Keratinocyte (primary cell): Measurements from ENCODE around the gene KHDC1L. TPM values are rescaled to one million over a fixed set of nuclear protein-coding genes. Genes with fewer than 3 reads are reported as not detected.

ENCODE experiments used
- DNase-seq: peaks from one replicate; pipeline ENCODE4 v3.0.0-alpha.2; 2011; ENCODE audit warnings: low read depth, missing footprints, low spot score
- FAIRE-seq: peaks from 2 replicates; lab custom pipeline; 2011; peaks lifted over from hg19 to GRCh38; lab: Jason Lieb, UNC
- H2AFZ ChIP-seq: 2 replicates; pipeline ENCODE4 v1.6.0; 2012; ENCODE audit warnings: low read length, control low read depth, inconsistent platforms; ENCODE audit not compliant: control insufficient read depth
- H3K27ac ChIP-seq: 2 replicates; pipeline ENCODE4 v1.5.1; 2011; ENCODE audit warnings: low read length; ENCODE audit not compliant: control insufficient read depth, insufficient read depth
- H3K27me3 ChIP-seq: 3 replicates; pipeline ENCODE4 v1.6.0; 2011; ENCODE audit warnings: low read length; ENCODE audit not compliant: control insufficient read depth, insufficient read depth; ENCODE audit errors: extremely low read depth
- H3K36me3 ChIP-seq, 2 experiments: 2 replicates in 1 of 2; 3 replicates in 1 of 2; pipeline ENCODE4 v1.5.1; 2011; ENCODE audit warnings: low read length in 2 of 2, mild to moderate bottlenecking in 1 of 2; ENCODE audit not compliant: control insufficient read depth in 2 of 2, insufficient read depth in 2 of 2; ENCODE audit errors: extremely low read depth in 1 of 2
- H3K4me1 ChIP-seq: 3 replicates; pipeline ENCODE4 v1.5.1; 2011; ENCODE audit warnings: low read length; ENCODE audit not compliant: control insufficient read depth, insufficient read depth; ENCODE audit errors: extremely low read depth
- H3K4me2 ChIP-seq: 3 replicates; pipeline ENCODE4 v1.6.0; 2011; ENCODE audit warnings: low read depth, low read length; ENCODE audit not compliant: control insufficient read depth, insufficient read depth; ENCODE audit errors: extremely low read depth
- H3K4me3 ChIP-seq, 3 experiments: fragments of 200-600 bp in 1 of 3; sonication (generic) in 1 of 3; 2 replicates in 2 of 3; 3 replicates in 1 of 3; pipeline ENCODE4 v1.5.1; 2011 to 2016; ENCODE audit warnings: low read length in 3 of 3, mild to moderate bottlenecking in 3 of 3, control low read depth in 2 of 3, inconsistent platforms in 1 of 3, low read depth in 1 of 3, mixed read lengths in 1 of 3, mixed run types in 1 of 3, moderate library complexity in 1 of 3; ENCODE audit not compliant: control insufficient read depth in 2 of 3, insufficient read depth in 2 of 3; ENCODE audit errors: extremely low read depth in 1 of 3
- H3K79me2 ChIP-seq: 2 replicates; pipeline ENCODE4 v1.6.0; 2012; ENCODE audit warnings: low read length; ENCODE audit not compliant: control insufficient read depth, insufficient read depth
- H3K9ac ChIP-seq: 3 replicates; pipeline ENCODE4 v1.6.0; 2011; ENCODE audit warnings: low read length; ENCODE audit not compliant: control insufficient read depth, insufficient read depth; ENCODE audit errors: extremely low read depth
- H3K9me1 ChIP-seq: 3 replicates; pipeline ENCODE4 v1.6.0; 2011; ENCODE audit warnings: low read length; ENCODE audit not compliant: control insufficient read depth, insufficient read depth; ENCODE audit errors: extremely low read depth
- H3K9me3 ChIP-seq: 2 replicates; pipeline ENCODE4 v1.5.1; 2012; ENCODE audit warnings: low read depth, low read length; ENCODE audit not compliant: control insufficient read depth
- H4K20me1 ChIP-seq: 3 replicates; pipeline ENCODE4 v1.6.0; 2011; ENCODE audit warnings: low read length; ENCODE audit not compliant: control insufficient read depth, insufficient read depth; ENCODE audit errors: extremely low read depth
- CTCF ChIP-seq, 3 experiments: IDR thresholded peaks in 1 of 3; conservative IDR thresholded peaks in 1 of 3; optimal IDR thresholded peaks in 1 of 3; 2 replicates in 2 of 3; 3 replicates in 1 of 3; pipeline versions ENCODE3 to v1.5.1; 2011; ENCODE audit warnings: low read length in 3 of 3, mild to moderate bottlenecking in 3 of 3, moderate library complexity in 2 of 3, control low read depth in 1 of 3, inconsistent platforms in 1 of 3; ENCODE audit not compliant: insufficient read depth in 2 of 3; ENCODE audit errors: extremely low read depth in 1 of 3
- EZH2 ChIP-seq: IDR thresholded peaks from one replicate; pipeline ENCODE4 v1.6.1; 2012; ENCODE audit warnings: inconsistent platforms, mild to moderate bottlenecking, low read length, moderate library complexity
- dilution Hi-C: fragments of 300-500 bp; cut with MboI; formaldehyde crosslinking; loops from one replicate; pipeline ENCODE4 v1.7.0; 2020; ENCODE audit warnings: low sequenced_read_pairs; ENCODE audit not compliant: extremely low pct_ligation_motif_present
- polyA plus RNA-seq, 5 experiments: library from polyadenylated mRNA; depleted of rRNA in 3 of 5; stranded (reverse) in 3 of 5; stranded (forward) in 1 of 5; unstranded in 1 of 5; fragments of >200 nt; gene quantifications; 1 replicate in 1 of 5; 2 replicates in 3 of 5; 3 replicates in 1 of 5; pipeline versions ENCODE4 v1.2.1 to v1.2.3, GENCODE V29; 2011 to 2012; ENCODE audit warnings: missing spikeins in 2 of 5, low read depth in 1 of 5, low replicate concordance in 1 of 5

Gene KHDC1L
- polyA plus RNA-seq, 1 donor (not counting 4 experiments of a cell fraction or from before 2014, with no cell fraction given): not detected

GRCh38 chr6:73182021-73182607 lies 43.2 kb downstream of the KHDC1L start:
- DNase-seq (no peak), FAIRE-seq (no peak)
- peaks cover 10% of the 10 kb centered on the region for H3K4me1 ChIP-seq
- dilution Hi-C loops: no loop called here
- no peak overlapping the region for H3K9ac ChIP-seq
- no peaks in the 10 kb centered on the region for H3K36me3 ChIP-seq
- TF ChIP-seq EZH2: no peak
- no peak for TF ChIP-seq CTCF (optimal IDR thresholded peaks at IDR 0.05 in 1 of 3, IDR thresholded peaks at IDR 0.05 in 1 of 3, conservative IDR thresholded peaks at IDR 0.05 in 1 of 3; ENCODE audit: extremely low read depth in 1 of 3, insufficient read depth in 2 of 3, low read length in 3 of 3)
- H3K9me3 ChIP-seq: no peaks in the 10 kb centered on the region
- no peak overlapping the region for H2AFZ ChIP-seq
- H3K9me1 ChIP-seq: peaks cover 5% of the 10 kb centered on the region
- H3K27ac ChIP-seq: no peak overlapping the region
- H3K79me2 ChIP-seq: no peaks in the 10 kb centered on the region
- H4K20me1 ChIP-seq: no peaks in the 10 kb centered on the region
- H3K4me3 ChIP-seq: no peak overlapping the region
- H3K4me2 ChIP-seq: no peak overlapping the region
- H3K27me3 ChIP-seq: no peaks in the 10 kb centered on the region

- H4K20me1 ChIP-seq: no peaks in the 10 kb centered on the region
- DNase-seq (peak; percentile 13), FAIRE-seq (peak; percentile 82)
- no peaks in the 10 kb centered on the region for H3K27me3 ChIP-seq
- peaks cover 5% of the 10 kb centered on the region for H3K9me1 ChIP-seq
- H2AFZ ChIP-seq: peak overlapping the region; percentile 52
- peak overlapping the region; percentile 68 for H3K4me2 ChIP-seq
- peak in 2 of 3 experiments; percentile 74 to 78 for TF ChIP-seq CTCF (optimal IDR thresholded peaks at IDR 0.05 in 1 of 3, IDR thresholded peaks at IDR 0.05 in 1 of 3, conservative IDR thresholded peaks at IDR 0.05 in 1 of 3; ENCODE audit: extremely low read depth in 1 of 3, insufficient read depth in 2 of 3, low read length in 3 of 3)
- TF ChIP-seq EZH2: no peak
- H3K4me1 ChIP-seq: peaks cover 10% of the 10 kb centered on the region
- no peaks in the 10 kb centered on the region for H3K79me2 ChIP-seq
- no peak overlapping the region for H3K9ac ChIP-seq
- H3K27ac ChIP-seq: no peak overlapping the region
- H3K4me3 ChIP-seq: peak overlapping the region in 2 of 3 experiments; percentile 36 to 50
- dilution Hi-C loops: no loop called here
- no peaks in the 10 kb centered on the region for H3K36me3 ChIP-seq
- no peaks in the 10 kb centered on the region for H3K9me3 ChIP-seq
Measured at GRCh38 chr6:73180763-73181619, 44.3 kb downstream of the KHDC1L start.
